GM12878 (cell line): ENCODE measurements around the gene AFTPH.

Source experiments
- CBFB ChIP-seq: IDR thresholded peaks from 2 replicates; pipeline ENCODE4 v1.6.1; 2016; ENCODE audit warnings: antibody characterized with exemption, low read depth
- CHD2 ChIP-seq: IDR thresholded peaks from 2 replicates; pipeline ENCODE4 v1.6.1; 2011; ENCODE audit warnings: low read depth, low read length, improper control_type of control experiment, borderline replicate concordance
- CTCF ChIP-seq, 3 experiments: IDR thresholded peaks in 2 of 3; conservative IDR thresholded peaks in 1 of 3; 2 replicates each; pipeline ENCODE4 v1.5.1; 2011; ENCODE audit warnings: low read depth in 3 of 3, low read length in 3 of 3, mild to moderate bottlenecking in 3 of 3, control low read depth in 2 of 3, moderate library complexity in 2 of 3, inconsistent platforms in 1 of 3, mixed read lengths in 1 of 3; ENCODE audit not compliant: control insufficient read depth in 2 of 3, insufficient read depth in 1 of 3; ENCODE audit errors: extremely low read depth in 1 of 3
- EP300 ChIP-seq, 2 experiments: fragments of 150-350 bp in 1 of 2; IDR thresholded peaks; 2 replicates each; pipeline ENCODE4 v1.6.1; 2011 to 2012; ENCODE audit warnings: low read depth in 2 of 2, low read length in 2 of 2, borderline replicate concordance in 1 of 2, improper control_type of control experiment in 1 of 2, inconsistent platforms in 1 of 2; ENCODE audit not compliant: control insufficient read depth in 1 of 2
- EZH2 ChIP-seq: IDR thresholded peaks from 2 replicates; pipeline ENCODE4 v1.6.1; 2012; ENCODE audit warnings: low read depth, mild to moderate bottlenecking, control low read depth, inconsistent platforms, low read length, borderline replicate concordance; ENCODE audit not compliant: control insufficient read depth
- FOS ChIP-seq: IDR thresholded peaks from 3 replicates; pipeline ENCODE4 v1.6.1; 2011; ENCODE audit warnings: borderline replicate concordance; ENCODE audit not compliant: insufficient read length; ENCODE audit errors: extremely low read depth
- FOXM1 ChIP-seq: IDR thresholded peaks from 2 replicates; pipeline ENCODE4 v1.6.1; 2012; ENCODE audit warnings: low read depth, mild to moderate bottlenecking, inconsistent platforms, low read length, moderate library complexity
- PAX8 ChIP-seq: fragments of 450-650 bp; IDR thresholded peaks from 2 replicates; pipeline ENCODE4 v1.6.1; 2017; ENCODE audit warnings: mild to moderate bottlenecking, moderate library complexity
- POLR2A ChIP-seq: IDR thresholded peaks from 2 replicates; pipeline ENCODE4 v1.6.1; 2011; ENCODE audit warnings: low read depth, mild to moderate bottlenecking, low read length
- RAD21 ChIP-seq: IDR thresholded peaks from 2 replicates; pipeline ENCODE4 v1.6.1; 2011; ENCODE audit warnings: mild to moderate bottlenecking, low read depth, low read length, moderate library complexity; ENCODE audit not compliant: insufficient read depth
- SMAD1 ChIP-seq: fragments of 450-650 bp; IDR thresholded peaks from 2 replicates; pipeline ENCODE4 v1.6.1; 2018; ENCODE audit warnings: mild to moderate bottlenecking, low read depth; ENCODE audit not compliant: partially characterized antibody
- SMC3 ChIP-seq: IDR thresholded peaks from 2 replicates; pipeline ENCODE4 v1.6.1; 2011; ENCODE audit warnings: low read length, improper control_type of control experiment, borderline replicate concordance
- SP1 ChIP-seq: IDR thresholded peaks from one replicate; pipeline ENCODE4 v1.6.1; 2011; ENCODE audit warnings: low read depth, low read length
- YY1 ChIP-seq: IDR thresholded peaks from 2 replicates; pipeline ENCODE4 v1.6.1; 2011; ENCODE audit warnings: low read depth, mild to moderate bottlenecking, low read length

- TF ChIP-seq RAD21 (no peak), FOXM1 (no peak), SMC3 (no peak), YY1 (no peak), FOS (no peak), SMAD1 (no peak), CHD2 (no peak), SP1 (no peak), CBFB (no peak), CTCF (IDR thresholded peaks at IDR 0.05 in 2 of 3, conservative IDR thresholded peaks at IDR 0.05 in 1 of 3; ENCODE audit: control insufficient read depth in 2 of 3, extremely low read depth in 1 of 3, insufficient read depth in 1 of 3, low read depth in 3 of 3, low read length in 3 of 3) (no peak), PAX8 (no peak), EP300 (IDR thresholded peaks at IDR 0.05; ENCODE audit: borderline replicate concordance in 1 of 2, control insufficient read depth in 1 of 2, low read depth in 2 of 2, low read length in 2 of 2) (no peak), POLR2A (no peak), EZH2 (no peak)
Observed at GRCh38 chr2:64540615-64541014, 16.5 kb downstream of the AFTPH start.
